Metanephros (tissue), 2 donors: Measurements from ENCODE around the gene CIB2. TPM values are rescaled to one million over a fixed set of nuclear protein-coding genes. Genes with fewer than 3 reads are reported as not detected.

ENCODE experiments used
- small RNA-seq: library from RNA; depleted of rRNA; stranded (forward); fragments of <200 nt; gene quantifications from one replicate; pipeline ENCODE3, GENCODE V24; 2014; ENCODE audit warnings: low replicate concordance
- total RNA-seq: library from RNA; depleted of rRNA; stranded (reverse); fragments of >200 nt; gene quantifications from one replicate; pipeline ENCODE4 v1.2.3, GENCODE V29; 2014

CIB2 gene
- 14.0 TPM for total RNA-seq

DNA sequence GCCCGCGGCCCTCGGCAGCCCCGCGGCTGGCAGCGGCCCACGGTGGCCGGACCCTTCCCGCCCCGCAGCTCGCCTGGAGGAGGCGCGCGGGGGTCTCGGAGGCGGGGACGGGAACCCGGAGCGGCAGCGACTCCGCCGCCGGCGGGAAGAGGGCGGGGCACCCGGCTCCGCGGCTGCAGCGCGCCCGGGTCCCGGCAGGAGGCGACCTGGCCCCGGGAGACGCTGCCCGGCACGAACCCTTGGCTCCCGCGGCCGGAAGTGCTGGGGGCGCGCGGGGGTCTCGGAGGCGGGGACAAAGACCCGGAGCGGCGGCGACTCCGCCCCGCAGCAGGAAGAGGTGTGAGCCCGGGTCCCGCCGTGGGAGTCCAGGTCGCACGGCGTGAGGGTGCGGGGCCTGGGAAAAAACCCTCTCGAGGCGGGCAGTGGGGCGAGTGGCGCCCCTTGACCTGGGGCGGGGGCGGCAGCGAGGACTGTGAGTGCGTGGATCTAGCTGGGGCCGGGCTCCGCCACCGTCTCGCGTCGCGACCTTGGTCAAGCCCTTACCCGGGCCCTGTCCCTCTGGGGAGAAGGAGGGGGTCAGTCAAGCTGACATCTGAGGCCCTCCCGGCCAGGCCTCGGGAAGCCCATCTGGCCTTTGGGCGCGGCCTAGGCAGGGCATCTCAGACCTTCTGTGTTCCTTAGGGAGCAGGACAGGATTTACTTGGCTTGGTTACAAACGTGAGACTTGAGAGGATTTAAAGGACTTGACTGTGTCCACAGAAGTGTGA, at the start of gene CIB2:
Gene CIB2, minus strand, starts transcription at position 151 of the 767 bp plus-strand sequence. CDS start 230 bp downstream, outside the sequence.

DNA sequence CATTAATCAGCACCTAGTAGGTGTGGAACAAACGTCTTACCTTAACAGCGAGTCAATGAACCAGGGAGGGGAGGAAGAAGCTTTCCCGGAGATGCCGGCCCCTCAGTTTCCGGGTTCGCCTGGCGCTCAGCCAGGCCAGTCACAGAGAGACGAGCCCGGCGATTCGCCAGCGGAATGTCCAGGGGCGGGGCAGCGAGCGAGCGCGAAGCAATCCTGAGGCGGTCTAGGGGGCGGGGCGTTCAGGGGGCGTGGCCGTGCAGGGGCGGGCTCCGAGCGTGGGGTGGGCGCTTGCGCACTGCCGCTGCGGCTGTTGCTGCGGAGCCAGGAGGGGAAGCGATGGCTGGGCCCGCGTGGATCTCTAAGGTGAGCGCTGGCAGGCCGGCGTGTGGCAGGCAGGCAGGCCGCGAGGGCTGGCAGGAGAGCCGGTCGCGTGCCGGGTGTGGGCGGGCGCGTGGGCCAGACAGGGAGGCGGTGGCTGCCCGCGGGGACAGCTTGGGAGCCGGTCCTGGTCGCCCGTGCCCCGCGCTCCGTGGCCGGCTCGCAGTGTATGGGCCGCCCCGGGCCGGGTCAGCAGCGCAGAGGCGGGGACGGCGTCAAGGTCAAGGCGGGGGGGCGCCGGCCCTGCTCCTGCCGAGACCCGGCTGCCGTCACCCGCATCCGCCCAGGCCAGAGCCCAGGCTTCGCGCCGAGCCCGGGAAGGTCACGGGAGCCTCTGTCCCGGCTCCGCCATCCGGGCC, 18.0 kb upstream of the CIB2 start, which contains the start of gene IDH3A:
Gene IDH3A, plus strand, starts transcription at position 295 of the 737 bp plus-strand sequence. Its CDS starts 42 bp downstream, at position 337.

DNA sequence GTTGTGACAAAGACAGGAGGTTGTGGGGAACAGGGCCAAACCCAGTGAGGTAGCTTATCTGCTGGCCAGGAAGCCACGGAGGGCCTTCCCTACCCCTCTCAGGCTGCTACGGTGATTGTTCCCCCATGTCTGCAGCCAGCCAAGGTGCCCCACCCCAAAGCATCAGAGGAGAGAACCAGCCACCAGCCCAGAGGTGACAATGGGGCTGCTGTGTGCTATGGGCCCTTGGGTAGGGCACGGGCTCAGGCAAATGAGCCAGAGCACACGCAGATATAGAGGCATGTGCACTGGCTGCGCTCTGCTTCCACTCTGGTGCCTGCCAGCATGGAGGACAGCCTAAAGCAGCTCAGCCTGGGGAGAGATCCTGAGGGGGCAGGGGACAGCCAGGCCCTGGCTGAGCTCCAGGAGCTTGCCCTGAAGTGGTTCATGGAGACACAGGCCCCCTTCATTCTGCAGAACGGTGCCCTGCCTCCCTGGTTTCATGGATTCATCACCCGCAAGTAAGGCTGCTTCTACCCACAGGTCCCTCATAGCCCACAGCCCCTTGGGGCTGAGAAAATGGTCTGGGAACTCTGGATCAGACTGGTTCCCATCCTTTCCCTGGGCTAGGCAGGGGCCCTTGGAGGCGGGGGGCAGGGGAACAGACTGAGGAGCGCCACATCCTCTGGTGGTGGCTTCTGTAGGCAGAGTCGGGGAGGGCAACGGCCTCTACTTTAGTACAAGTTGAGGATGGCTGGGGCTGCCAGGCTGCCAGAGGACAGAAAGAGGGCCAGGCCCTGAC, 38.8 kb downstream of the CIB2 start, which contains the start of gene SH2D7:
Gene SH2D7, plus strand, starts transcription at position 301 of the 781 bp plus-strand sequence. Its CDS starts 24 bp downstream, at position 325.

DNA sequence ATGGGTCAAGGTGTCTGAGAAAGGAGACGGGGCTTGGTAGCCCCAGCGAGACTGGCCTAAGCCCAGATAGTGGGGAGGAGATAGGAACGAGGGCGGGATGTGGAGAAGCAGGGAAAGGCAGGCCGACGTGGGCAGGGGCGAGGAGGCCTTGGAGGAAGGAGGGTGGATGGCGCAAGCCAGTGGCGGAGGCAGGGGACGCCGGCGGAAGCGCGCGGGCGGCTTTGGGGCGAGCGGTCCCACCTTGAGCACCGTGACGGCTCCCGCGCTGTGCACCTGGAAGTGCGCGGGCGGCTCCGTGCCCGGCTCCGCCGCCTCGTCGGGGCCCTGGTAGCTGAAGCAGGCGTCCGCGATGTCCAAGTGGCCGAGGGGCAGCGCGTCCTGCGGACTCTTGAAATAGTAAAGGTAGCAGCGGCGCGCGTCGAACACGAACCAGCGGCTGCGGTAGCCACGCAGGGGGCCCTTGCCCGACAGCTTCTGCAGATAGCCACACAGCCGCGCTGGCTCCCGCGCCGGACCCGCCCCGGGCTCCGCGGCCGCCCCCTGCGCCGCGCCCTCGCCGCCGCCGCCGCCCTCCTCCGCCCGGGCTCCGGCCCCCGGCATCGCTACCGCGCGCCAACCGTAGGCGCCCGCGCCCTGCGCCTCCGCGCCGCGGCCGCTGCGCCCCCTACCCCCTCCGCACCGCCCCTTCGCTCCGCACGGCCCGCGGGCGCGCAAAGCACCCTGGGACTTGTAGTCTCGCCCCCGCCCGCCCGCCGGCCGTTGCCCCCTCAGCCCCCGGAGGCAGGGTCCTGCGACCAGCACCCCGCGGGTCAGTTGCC, 54.0 kb downstream of the CIB2 start, which contains the start of gene TBC1D2B:
Gene TBC1D2B, minus strand, starts transcription at position 659 of the 818 bp plus-strand sequence. Its CDS starts 59 bp downstream, at position 600.

Small RNAs within 50 kb of the gene (small RNA-seq; reads per million reads assigned to genes)
- not detected for gene RF00092

Other genes with a start within 250 kb of the CIB2 start
- 39.1 TPM for gene TBC1D2B, start 53.7 kb downstream of the CIB2 start, total RNA-seq
- not detected for gene SH2D7, start 38.9 kb downstream of the CIB2 start, total RNA-seq
- 32.4 TPM for gene IDH3A, start 17.9 kb upstream of the CIB2 start, total RNA-seq
- 1.4 TPM for gene ACSBG1, start 103.1 kb upstream of the CIB2 start, total RNA-seq
- 32.1 TPM for gene DNAJA4, start 133.1 kb upstream of the CIB2 start, total RNA-seq
- 57.4 TPM for gene SKIC8, start 168.2 kb upstream of the CIB2 start, total RNA-seq
- gene CRABP1, start 208.9 kb upstream of the CIB2 start, total RNA-seq: 13.6 TPM